ENCODE results near the gene MLC1. TPM values are rescaled to one million over a fixed set of nuclear protein-coding genes. Genes with fewer than 3 reads are reported as not detected.

MLC1 gene
- total RNA-seq, 1 donor from 2014 or later = not detected

DNA sequence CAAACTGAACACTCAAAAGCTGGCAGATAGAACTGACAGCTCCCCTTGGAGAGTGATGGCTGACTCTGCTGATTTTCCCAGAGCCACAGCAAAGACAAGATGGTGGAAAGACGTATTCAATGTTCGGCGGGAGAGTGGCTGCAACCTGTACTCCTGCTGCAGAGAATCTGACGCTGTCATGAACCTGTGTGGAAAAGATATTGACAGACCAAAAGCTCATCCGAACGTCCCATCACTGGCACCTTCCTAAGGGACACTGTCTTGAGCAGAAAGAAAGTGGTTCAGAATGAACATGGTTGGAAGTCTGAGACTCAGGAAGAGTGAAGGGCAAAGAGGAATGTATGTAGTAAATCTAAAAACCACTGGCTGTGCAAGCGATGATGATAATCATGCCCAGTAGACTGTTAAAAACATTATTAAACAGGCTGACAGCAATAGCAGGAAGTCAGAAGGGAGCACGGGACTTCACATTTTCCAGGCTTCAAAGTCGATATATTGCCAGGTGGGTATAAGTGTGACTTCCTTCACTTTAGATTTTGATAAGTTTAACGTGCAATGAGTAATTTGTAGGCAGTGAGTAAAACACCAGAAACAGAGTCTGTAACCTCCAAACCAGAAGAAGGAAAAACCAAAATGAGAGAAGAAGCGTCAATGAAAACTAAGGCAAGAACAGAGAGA lies 66.5 kb downstream of the MLC1 start:
- Mint-ChIP-seq H3K9me3 (no peaks in the 10 kb centered on the region), H3K4me1 (peaks cover 39% of the 10 kb centered on the region), H3K4me3 (peak overlapping the region; percentile 2), H3K27me3 (no peaks in the 10 kb centered on the region), H3K27ac (peak overlapping the region; percentile 31), H3K36me3 (ENCODE audit: low read depth) (no peaks in the 10 kb centered on the region)
- TF ChIP-seq, protein P1, sequence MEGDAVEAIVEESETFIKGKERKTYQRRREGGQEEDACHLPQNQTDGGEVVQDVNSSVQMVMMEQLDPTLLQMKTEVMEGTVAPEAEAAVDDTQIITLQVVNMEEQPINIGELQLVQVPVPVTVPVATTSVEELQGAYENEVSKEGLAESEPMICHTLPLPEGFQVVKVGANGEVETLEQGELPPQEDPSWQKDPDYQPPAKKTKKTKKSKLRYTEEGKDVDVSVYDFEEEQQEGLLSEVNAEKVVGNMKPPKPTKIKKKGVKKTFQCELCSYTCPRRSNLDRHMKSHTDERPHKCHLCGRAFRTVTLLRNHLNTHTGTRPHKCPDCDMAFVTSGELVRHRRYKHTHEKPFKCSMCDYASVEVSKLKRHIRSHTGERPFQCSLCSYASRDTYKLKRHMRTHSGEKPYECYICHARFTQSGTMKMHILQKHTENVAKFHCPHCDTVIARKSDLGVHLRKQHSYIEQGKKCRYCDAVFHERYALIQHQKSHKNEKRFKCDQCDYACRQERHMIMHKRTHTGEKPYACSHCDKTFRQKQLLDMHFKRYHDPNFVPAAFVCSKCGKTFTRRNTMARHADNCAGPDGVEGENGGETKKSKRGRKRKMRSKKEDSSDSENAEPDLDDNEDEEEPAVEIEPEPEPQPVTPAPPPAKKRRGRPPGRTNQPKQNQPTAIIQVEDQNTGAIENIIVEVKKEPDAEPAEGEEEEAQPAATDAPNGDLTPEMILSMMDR (IDR thresholded peaks at IDR 0.05) = no peak
- DNase-seq (no peak), ATAC-seq (ENCODE audit: low read depth) (no peak)
- intact Hi-C loops (cut with micrococcal nuclease) = loop anchor here (5.0 to 10.0 kb wide), 4 partner anchors 36 to 186 kb away; partner anchors contain the start of genes SELENOO and ZBED4
- ChIA-PET CTCF (interaction anchor here (1.1 to 1.6 kb wide), 4 partner anchors 12 to 88 kb away, joined by 4 to 7 read pairs (median 4); no protein-coding TSS in a partner anchor), POLR2A (interaction anchor here (0.7 to 2.4 kb wide), 5 partner anchors 13 to 173 kb away, joined by 3 to 7 read pairs (median 3); partner anchors contain the start of genes ALG12 and CRELD2)

- Mint-ChIP-seq H3K4me1 (peaks cover 43% of the 10 kb centered on the region), H3K36me3 (ENCODE audit: low read depth) (no peaks in the 10 kb centered on the region), H3K9me3 (no peaks in the 10 kb centered on the region), H3K4me3 (no peak overlapping the region), H3K27ac (no peak overlapping the region), H3K27me3 (no peaks in the 10 kb centered on the region)
- ChIA-PET CTCF (interaction anchor here (1.3 to 1.6 kb wide), 2 partner anchors 13 to 87 kb away, joined by 4 to 5 read pairs; no protein-coding TSS in a partner anchor), POLR2A (interaction anchor here (0.5 to 2.6 kb wide), 10 partner anchors 14 to 179 kb away, joined by 3 to 16 read pairs (median 4); partner anchors contain the start of genes ALG12 and CRELD2)
- TF ChIP-seq, protein P1 (IDR thresholded peaks at IDR 0.05) = no peak
- ATAC-seq (ENCODE audit: low read depth) (no peak), DNase-seq (no peak)
- intact Hi-C loops (cut with micrococcal nuclease) = loop anchor here (5.0 to 10.0 kb wide), 4 partner anchors 35 to 187 kb away; partner anchors contain the start of genes SELENOO and ZBED4
These were observed 67.5 kb downstream of the MLC1 start for GRCh38 chr22:50017701-50018224.

DNA sequence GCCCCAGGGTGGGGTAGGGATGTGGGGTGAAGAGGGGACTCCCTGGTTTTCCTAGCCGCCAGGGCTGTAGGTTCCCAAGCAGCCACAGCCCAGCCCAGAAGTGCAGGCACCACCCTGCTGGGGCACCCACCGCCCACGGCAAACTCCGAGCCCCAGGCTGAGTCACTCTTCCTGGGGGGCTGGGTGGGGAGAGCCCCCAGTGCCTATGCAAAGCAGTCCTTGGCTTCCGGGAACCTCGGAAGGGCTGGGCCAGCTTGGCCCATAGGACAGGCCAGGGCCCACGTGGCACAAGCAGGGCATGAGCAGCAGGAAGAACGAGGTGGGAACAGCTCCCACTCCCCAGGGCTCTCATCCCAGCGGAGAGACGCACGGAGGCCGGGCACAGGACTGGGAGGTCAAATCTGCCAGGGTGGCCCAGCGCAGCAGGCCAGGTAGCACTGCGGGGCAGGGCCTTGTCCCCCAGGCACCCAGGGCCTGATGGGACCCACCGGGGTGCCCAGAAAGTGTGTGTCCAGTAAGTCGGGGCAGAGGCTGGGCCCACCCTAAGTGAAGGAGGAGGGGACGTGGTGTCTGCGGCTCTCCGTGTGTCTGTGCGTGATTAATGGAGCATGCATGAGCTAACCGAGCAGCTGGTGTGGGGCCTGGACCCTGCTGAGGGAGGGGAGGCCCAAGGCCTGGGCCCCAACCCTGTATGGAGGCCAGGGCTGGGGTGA lies 68.1 kb downstream of the MLC1 start:
- H3K27ac Mint-ChIP-seq = peak overlapping the region; percentile 75
- no peaks in the 10 kb centered on the region for H3K27me3 Mint-ChIP-seq
- TF ChIP-seq, protein P1 (IDR thresholded peaks at IDR 0.05) = no peak
- intact Hi-C loops (cut with micrococcal nuclease) = loop anchor here (5.0 to 10.0 kb wide), 4 partner anchors 35 to 188 kb away; partner anchors contain the start of genes SELENOO and ZBED4
- POLR2A ChIA-PET = interaction anchor here (0.5 to 2.6 kb wide), 10 partner anchors 13 to 178 kb away, joined by 3 to 16 read pairs (median 6); no protein-coding TSS in a partner anchor
- peaks cover 45% of the 10 kb centered on the region for H3K4me1 Mint-ChIP-seq
- ATAC-seq (ENCODE audit: low read depth) (peak; percentile 82), DNase-seq (no peak)
- no peaks in the 10 kb centered on the region for H3K9me3 Mint-ChIP-seq
- H3K4me3 Mint-ChIP-seq = peak overlapping the region; percentile 44
- no peaks in the 10 kb centered on the region for H3K36me3 Mint-ChIP-seq (ENCODE audit: low read depth)
- CTCF ChIA-PET = interaction anchor here (0.7 to 1.6 kb wide), 4 partner anchors 13 to 86 kb away, joined by 3 to 5 read pairs (median 4); no protein-coding TSS in a partner anchor

GRCh38 chr22:50016308-50016987 lies 68.8 kb downstream of the MLC1 start:
- POLR2A ChIA-PET = interaction anchor here (0.5 to 2.6 kb wide), 8 partner anchors 12 to 175 kb away, joined by 3 to 16 read pairs (median 6); no protein-coding TSS in a partner anchor
- CTCF ChIA-PET = interaction anchor here (0.7 to 1.1 kb wide), 2 partner anchors 14 to 22 kb away, joined by 3 to 4 read pairs; no protein-coding TSS in a partner anchor
- Mint-ChIP-seq H3K36me3 (ENCODE audit: low read depth) (no peaks in the 10 kb centered on the region), H3K27ac (peak overlapping the region; percentile 75), H3K4me1 (peaks cover 52% of the 10 kb centered on the region), H3K27me3 (no peaks in the 10 kb centered on the region), H3K9me3 (no peaks in the 10 kb centered on the region), H3K4me3 (no peak overlapping the region)
- TF ChIP-seq, protein P1 (IDR thresholded peaks at IDR 0.05) = no peak
- intact Hi-C loops (cut with micrococcal nuclease) = loop anchor here (5.0 to 10.0 kb wide), 4 partner anchors 34 to 188 kb away; partner anchors contain the start of genes SELENOO and ZBED4
- no peak for DNase-seq
- no peak for ATAC-seq (ENCODE audit: low read depth)

Data from activated B cell treated with CpG ODN at 0.5 μM for 24 hours (primary cell).